HUDEP-2 (cell line): Measurements from ENCODE around the gene CCDC57.

ENCODE experiments used
- DNase-seq, 76 experiments: peaks; one replicate each; lab custom pipeline; 2025; ENCODE audit not compliant: unreplicated experiment in 76 of 76; lab: John Stamatoyannopoulos, UW

Gene CCDC57

DNA sequence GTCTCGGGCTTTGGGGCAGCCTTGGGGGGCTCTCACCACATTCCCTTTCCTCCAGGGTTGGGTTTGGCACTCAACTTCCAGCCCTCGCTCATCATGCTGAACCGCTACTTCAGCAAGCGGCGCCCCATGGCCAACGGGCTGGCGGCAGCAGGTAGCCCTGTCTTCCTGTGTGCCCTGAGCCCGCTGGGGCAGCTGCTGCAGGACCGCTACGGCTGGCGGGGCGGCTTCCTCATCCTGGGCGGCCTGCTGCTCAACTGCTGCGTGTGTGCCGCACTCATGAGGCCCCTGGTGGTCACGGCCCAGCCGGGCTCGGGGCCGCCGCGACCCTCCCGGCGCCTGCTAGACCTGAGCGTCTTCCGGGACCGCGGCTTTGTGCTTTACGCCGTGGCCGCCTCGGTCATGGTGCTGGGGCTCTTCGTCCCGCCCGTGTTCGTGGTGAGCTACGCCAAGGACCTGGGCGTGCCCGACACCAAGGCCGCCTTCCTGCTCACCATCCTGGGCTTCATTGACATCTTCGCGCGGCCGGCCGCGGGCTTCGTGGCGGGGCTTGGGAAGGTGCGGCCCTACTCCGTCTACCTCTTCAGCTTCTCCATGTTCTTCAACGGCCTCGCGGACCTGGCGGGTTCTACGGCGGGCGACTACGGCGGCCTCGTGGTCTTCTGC lies 24.6 kb upstream of the CCDC57 start:
- no peak for DNase-seq

DNA sequence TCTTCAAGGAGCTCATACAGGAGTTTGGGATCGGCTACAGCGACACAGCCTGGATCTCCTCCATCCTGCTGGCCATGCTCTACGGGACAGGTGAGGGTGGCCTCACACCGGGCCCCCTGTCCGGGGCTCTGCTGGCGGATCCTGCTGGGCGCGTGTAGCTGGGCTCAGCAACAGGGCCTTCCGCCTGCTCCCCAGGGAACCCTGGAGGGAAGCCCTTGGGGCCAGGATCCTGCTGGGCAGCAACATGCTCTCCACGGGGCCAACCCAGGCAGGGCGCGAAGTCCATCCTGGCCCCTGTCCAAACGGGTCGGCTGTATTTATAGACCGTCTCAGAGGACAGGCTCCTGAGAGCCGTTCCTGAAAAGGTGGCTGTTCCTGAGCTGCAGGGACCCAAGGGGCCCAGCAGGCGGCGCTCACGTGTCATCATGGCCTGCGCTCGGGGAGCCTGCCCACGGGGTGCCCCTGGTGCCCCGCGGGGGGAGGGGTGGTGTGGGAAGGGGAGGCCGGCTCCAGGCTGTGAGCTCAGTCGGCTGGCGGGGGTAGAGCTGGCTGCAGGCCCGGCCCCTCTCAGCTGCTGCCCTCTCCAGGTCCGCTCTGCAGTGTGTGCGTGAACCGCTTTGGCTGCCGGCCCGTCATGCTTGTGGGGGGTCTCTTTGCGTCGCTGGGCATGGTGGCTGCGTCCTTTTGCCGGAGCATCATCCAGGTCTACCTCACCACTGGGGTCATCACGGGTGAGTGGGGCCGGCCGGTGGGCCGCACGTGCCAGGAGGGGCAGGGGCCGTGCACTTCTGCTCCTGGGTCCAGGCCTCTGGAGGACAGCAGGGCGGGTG lies 23.7 kb upstream of the CCDC57 start:
- DNase-seq = peak in 50 of 76 experiments; percentile 15 to 73 (median 44)

DNA sequence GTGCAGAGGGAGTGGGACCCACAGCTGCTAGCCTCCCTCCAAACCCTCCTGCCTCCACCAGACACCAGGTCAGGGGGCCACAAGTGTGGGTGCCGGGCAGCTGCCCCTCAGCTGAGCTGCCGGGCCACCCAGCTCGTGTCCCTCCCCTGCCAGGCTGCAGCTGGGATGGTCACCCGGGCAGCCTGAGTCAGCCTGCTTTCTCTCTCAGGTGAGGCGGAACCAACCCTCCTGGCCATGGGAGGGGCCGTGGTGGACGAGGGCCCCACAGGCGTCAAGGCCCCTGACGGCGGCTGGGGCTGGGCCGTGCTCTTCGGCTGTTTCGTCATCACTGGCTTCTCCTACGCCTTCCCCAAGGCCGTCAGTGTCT lies 23.1 kb upstream of the CCDC57 start:
- no peak for DNase-seq

DNA sequence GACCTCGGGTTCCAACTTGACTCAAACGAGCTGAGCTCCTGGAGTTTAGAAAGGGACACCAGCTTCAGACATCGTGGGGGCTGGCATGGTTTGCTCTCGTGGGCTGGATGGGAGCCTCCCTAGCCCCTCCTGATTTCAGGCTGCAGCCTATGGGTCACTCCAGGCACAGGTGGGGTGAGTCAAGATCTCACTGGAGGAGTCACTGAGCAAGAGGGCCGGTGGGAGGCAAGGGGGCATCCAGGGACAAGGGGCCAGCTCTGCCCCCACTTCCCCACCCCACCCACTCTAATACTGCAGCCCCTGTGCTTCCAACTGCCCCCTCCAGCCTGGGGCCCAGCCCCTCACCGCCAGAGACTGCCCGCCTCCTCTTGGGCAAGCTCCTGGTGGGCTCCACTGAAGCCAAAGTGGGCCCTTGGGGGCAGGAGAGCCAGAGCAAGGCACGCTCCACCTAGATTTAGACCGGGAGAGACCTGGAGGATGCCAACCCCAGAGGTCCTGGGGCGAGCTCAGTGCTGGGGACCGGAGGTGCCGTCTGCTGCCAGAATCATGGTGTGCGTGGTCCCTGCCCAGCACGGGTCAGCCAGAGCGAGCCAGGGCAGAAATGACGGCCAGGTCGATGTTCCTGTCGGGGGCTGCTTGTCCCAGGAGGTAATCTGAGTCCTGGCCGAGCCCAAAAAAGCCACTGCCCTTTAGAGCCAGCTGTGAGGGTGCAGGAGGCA lies 22.6 kb upstream of the CCDC57 start:
- no peak for DNase-seq

DNA sequence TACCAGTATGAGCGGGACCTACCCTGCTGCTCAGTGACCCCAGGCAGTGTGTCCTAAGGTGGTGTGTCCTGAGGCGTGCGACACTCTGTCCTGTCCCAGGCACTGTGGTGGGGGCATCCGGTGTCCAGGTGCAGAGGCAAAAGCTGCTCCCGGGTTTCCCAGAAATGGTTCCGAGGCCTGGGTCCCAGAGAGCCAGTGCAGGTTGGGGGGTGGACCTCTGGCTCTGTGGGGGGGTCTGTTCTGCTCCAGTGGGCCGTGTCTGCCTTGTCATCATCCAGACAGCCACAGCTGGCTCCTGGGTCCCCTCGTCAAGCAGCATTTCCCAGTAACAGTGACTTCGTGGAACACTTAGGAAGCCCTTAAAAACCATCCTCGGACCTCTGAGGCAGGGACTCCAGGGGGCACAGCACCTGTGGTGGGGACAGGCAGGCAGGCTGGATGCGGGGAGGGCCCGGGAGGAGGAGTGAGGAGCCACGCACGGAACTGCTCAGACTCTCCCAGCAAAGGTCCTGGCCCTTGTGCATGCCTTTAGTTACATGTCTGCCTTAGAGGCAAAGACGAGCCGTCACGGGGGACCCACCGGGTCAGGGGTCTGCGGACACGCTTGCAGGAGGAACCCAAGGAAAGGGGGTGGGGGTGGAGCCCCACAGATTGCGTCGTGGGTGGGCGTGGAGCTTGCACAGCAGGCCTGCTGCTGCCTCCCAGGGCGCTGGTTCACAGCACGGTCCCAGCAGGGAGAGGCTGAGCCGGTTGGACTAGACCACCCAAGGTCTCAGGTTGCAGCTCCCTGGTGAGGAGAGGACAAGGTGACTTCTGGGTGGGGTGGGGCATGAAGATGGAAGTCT lies 21.8 kb upstream of the CCDC57 start:
- DNase-seq = no peak

DNA sequence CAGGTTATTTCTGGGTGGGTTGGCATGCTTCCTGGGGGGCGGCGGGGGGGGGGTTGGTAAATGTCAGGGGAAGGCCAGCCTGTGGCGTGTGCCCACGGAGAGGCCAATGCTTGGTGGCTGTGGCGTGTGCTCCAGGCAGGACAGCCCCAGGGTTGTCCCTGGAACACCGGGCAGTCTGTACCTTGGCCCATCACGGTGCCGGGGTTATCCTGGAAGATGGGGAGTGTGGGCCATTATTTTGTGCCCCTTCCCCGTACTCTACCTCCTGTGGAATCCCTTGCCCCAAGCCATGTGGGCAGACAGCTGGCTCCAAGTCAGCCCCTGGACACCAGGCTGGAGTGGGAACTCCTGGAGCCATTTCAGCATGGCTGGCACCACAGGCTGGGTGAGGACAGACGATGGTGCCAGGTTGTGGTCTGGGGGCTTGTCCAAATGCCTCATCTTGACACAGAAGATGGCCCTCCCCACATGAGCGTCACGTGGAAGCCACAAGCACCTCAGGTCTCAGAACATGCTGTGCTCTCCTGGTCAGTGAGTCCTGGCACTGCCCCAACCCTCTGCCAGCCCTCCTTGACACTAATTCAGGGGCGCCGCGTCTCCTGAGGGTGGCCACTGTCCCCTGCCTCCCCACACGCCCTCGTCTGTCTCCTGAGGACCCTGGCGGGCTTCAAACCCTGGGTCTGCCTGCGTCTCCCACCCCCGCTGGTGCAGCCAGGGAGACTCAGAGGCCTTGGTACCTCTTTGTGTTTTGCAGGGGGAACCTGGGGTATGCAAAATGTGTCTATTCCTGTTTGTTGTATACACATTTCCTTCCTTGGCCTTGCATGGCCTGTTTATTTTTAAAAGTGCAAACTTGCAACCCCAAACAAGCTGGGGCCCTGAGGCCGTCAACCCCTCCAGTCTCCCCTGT lies 20.5 kb upstream of the CCDC57 start:
- no peak for DNase-seq

DNA sequence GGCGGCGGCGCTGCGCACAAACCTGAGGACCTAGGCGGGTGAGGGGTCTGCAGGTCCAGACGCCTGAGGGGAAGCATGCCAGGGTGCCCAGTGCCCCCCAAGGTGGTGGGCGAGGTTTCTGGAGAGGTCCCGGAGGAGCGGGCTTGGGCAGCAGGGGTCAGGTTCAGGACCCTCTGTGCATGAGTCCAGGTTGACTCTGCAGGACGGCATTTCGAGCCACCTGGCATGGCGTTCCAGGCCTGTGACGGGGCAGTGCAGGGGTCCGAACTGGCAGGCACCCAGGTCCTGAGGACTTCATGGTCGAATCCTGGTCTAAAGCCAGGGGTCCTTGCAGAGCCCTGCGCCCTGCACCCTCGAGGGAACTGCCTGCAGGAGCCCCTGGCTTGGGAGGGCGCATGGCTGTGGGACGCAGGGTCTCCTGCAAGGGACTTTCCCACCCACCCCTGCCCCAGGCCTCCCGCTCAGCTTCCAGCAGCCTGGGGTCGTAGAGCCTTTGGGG lies 19.7 kb upstream of the CCDC57 start:
- no peak for DNase-seq

DNA sequence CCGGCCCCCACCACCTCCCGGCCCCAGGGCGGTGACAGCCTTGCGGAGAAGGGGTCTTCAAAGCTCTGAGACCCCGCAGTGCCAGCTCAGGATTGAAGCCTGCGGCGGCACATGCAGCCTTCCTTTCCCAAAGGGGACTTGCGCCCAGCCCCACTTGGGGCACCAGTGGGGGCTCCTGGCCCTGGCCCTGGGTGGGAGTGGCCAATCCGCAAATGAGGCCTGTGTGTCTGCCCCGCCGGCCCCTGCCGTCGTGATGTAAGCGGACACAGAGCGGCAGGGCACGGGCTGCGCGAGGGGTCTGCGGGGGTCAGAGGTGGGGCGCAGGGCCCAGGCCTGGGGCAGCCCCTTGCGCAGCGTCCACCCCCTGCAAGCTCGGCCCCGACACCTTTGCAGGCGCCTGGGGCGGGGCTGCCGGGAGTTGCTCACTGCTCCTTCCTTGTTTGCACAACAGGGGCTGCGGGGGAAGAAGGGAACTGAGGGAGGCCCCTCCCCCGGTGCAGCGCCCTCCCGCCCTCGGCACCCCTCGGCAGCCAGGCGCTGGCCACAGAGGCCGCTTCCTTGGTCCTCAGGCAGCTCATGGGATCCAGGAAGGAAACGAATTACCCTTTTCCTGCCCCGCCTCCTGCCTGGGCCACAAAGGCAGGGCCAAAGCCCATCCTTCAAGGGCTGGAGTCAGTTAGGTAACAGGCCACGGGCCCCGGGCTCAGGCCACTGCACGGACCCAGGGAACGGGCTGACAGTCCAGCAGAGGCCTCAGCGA lies 19.1 kb upstream of the CCDC57 start:
- DNase-seq = no peak

DNA sequence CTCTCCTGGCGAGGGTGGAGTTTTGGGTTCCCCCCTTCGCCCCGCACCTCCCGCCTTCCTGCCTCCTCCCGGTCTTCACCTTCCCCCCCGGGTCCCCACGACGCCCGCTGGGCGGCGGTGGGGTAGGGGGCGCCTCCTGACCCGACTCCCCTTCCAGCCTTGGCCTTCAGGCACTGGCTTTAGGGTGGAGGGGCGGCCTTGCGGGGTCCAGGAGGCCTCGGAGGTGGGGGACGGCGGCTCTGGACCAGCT lies 18.6 kb upstream of the CCDC57 start:
- no peak for DNase-seq

DNA sequence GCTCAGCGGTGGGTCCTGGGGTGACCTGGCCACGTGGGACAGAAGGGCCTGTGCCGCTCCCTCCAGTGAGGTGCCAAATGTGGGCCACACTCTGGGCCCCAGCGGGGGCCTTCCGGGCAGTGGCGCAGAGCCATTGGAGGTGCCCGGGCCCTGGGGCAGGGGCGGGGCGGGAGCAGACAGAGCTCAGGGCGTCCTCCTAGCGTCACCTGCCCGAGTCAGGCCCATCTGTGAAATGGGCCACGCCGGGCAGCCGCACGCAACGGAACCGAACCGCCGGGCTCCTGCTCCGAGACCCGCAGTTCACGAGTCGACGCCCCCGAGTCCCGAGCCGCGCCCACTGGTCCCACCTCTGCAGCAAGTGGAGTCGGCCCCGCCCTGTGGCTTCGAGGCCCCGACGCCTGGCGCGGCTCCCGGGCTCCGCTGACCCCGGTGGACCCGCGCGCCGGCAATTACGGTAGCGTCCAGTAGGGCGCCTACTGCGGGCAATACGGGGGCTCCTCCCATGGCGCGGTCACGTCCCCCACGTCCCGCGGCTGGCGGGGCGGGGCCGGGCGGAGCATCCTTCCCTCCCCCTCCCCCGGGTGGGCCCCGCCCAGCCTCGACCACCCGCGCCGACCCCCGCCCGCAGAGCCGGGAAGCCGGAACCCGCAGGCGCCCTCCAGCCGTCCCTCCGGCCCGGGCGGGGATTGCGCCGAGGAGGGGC lies 18.1 kb upstream of the CCDC57 start:
- DNase-seq = peak in 71 of 76 experiments; percentile 15 to 90 (median 67)

DNA sequence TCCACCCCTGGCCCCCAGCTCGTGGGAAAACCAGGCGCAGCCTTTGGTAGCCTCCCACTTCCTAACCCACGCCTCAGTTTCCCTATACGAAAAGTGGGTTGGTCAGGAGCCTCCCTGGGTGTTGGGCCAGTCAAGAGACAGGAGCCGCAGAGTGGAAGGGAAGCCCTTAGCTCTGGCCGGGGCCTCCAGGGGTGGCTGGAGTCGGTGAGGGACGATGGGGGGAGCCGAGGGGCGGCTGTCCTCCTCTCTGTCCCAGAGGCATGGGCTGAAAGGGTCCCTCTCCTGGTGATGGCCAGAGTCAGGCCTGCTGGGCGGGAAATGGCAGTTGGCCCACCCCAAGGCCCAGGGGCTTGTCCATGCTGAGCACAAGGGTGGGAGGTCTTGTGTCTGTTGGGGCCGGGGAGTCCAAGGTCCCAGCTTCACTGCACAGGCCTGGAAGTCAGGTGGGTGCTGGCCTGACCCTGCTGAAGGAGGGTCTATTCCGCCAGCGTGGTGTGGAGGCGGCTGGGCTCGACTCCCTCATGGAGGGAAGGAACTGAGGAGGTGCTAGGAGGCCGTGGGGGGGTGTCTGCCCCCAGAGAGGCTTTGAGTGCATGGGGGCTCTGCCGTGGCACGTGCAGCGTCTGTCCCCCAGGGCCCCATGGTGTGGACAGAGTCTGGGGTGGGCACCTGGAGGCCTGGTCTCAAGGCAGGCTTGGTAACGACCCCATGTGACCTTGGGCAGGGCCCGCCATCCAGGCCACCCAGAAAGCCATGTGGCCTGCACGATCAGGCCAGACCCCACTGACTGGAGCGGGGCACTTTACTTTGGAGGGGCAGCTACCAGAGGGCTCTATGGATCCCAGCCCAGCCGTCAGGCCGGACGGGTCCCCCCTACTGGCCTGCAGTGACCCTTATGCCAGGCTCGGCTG lies 17.3 kb upstream of the CCDC57 start:
- DNase-seq = peak in 1 of 76 experiments; percentile 57

DNA sequence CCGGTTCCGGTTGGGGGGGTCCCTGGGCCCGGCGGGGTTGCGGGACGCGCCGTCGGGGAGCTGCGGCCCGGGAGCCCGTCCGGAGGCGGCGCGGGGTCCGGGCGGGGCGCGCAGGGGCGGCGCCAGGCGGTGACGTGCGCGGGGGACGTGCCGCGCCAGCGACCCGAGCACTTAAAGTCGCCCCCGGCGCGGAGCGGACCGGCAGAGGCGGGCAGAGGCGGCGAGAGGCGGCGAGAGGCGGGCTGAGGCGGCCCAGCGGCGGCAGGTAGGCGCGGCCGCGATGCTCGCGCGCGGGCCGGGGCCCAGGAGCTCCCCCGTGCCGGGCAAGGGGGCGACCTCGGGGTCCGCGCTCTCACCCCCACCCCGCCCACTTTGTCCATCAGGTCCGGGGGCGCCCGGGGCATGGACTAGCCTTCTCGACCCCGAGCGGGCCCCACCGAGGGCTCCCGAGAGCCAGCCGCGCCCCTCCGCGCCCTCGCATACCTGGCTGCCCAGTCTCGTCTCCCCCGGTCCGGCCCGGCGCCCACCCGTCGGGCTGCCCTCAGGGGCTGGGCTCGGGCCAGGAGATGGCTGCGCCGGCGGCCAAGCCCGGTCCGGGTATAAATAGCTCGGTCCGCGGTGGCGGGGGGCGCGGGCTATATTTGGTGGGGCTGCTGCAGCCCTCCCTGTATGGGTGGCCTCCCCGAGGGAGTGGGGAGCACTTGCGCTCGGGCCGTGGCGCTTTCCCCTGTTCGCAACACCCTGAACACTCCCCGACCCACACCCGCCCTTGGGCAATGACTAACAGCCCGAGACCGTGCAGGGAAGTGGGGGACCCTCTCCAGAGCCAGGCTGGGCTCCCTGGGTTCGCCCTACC lies 16.4 kb upstream of the CCDC57 start, which contains the start of gene SLC16A3:
SLC16A3 (plus strand) TSS at position 201 of the 856 bp plus-strand sequence. CDS start 6,967 bp downstream, outside the sequence.
- peak in 23 of 76 experiments; percentile 15 to 57 (median 25) for DNase-seq

DNA sequence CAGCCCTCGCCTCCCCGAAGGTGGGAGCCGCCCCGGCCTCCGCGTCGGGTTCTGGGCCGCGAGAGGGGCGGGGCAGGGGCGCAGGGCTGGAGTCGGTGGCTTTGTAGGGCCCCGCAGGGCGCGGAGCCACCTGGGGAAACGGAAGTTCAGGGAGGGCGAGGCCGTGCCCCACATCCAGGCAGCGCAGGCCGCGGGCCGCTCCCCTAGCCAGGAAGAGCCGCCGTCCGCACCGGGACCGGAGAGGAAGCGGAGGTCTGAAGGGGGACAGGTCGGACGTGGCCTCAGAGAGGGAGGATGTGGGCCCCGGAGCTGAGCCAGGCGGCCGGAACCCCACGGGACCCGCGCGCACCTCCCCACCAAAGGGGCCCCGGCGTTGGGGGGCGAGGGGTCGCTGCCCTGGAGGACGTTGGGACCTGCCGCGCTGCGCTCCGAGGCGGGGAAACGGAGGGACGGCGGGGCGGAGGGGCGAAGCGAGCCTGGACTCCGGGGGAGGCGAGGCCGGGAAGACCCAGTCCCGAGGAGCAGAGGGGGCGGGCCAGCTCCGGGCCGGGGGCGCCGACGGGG lies 15.7 kb upstream of the CCDC57 start:
- peak in 8 of 76 experiments; percentile 6 to 72 (median 28) for DNase-seq

DNA sequence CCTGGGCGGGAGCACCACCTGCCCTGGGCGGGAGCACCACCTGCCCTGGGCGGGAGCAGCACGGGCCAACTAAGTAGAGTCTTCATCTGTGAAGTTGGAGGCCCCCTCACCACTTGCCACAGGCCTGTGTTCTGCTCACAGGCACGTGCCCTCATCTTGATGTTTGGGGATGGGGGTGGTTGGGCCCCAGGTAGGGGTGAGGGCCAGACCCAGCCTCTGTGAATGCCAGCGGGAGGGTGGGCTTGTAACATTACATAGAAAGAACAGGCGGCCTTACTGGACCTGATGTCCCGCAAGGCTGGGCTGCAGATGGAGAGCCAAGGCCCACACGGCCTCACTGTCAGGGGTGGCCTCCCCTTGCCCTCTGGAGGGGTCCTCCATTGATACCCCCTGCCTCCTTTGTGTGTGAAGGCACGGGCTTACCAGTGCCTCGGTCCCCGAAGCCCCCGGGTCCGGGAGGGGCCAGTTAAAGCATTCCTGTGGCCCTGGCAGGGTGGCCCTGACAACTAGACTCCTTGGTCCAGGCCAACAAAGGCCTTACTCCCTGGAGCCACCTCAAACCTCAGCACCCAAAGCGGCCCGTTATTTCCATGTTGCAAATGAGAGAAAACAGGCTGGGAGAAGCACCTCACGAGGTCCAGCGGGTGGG lies 15.1 kb upstream of the CCDC57 start:
- no peak for DNase-seq

DNA sequence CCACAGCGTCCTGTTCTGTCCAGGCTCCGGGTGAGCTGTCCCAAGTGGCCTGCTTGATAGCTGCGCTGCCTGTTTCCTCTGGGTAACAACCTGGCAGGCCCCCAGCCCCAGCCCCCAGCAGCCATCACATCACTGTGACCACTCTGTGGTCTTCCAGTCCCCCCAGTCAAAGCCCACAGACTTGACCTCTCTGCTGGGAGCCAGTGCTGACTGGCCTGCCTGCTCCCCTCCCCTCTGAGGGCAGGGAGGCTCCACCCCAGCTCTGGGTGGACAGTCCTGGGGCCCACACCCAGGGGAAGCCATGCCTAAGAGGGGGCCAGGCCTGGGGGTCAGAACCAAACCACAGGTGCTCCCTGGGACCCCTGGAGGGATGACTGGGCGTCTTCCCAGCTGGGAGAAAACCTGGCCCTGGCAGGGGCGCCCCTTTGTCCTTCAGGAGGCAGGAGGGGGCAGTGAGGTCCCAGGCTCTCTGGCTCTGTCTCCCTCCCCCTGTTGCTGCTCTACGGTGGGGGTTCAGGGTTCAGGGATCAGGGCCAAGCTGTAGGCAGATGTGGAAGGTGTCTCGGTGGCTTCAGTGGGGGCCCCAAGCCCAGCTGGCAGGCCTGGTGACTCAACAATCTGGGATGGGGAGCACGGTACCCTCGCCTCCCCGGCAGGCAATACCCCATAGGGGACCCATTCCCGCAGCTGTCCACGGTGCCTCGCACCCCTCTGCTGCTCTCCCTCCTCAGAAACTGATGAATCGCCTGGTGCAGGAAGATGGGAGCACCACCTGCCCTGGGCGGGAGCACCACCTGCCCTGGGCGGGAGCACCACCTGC lies 14.4 kb upstream of the CCDC57 start:
- no peak for DNase-seq
